Spleen (tissue), 3 donors: ENCODE measurements around the gene MPZL1.

Experiments
- POLR2A ChIP-seq, 3 donors: fragments of 450-650 bp; IDR thresholded peaks; one replicate each; pipeline ENCODE4 v1.5.1; 2017; ENCODE audit warnings: antibody characterized with exemption in 3 of 3, mild to moderate bottlenecking in 1 of 3
- POLR2AphosphoS5 ChIP-seq, 3 donors: sonication (generic); formaldehyde crosslinking; IDR thresholded peaks; one replicate each; pipeline ENCODE4 v1.5.1; 2017; ENCODE audit warnings: antibody characterized with exemption in 3 of 3

GRCh38 chr1:167832693-167833092 is 110.9 kb downstream of the MPZL1 start:
- TF ChIP-seq POLR2A (IDR thresholded peaks at IDR 0.05): no peak
- TF ChIP-seq POLR2AphosphoS5 (IDR thresholded peaks at IDR 0.05): no peak
